ENCODE results near the gene RHOXF2B.

DNA sequence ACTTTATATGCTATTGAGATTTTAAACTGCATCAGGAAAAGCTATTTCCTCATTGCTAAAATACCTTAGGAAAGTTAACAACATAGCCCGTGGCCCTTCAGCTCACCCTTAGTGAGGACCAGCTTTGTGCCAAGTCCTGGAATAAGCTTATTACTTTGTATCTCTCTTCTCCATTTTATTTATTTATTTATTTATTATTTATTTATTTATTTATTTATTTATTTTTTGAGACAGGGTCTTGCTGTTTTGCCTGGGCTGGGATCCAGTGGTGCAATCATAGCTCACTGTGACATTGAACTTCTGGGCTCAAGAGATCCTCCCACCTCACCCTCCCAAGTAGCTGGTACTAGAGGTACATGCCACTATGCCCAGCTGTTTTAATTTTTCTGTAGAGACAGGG lies 31.9 kb upstream of the RHOXF2B start:
- TF ChIP-seq, protein P1, sequence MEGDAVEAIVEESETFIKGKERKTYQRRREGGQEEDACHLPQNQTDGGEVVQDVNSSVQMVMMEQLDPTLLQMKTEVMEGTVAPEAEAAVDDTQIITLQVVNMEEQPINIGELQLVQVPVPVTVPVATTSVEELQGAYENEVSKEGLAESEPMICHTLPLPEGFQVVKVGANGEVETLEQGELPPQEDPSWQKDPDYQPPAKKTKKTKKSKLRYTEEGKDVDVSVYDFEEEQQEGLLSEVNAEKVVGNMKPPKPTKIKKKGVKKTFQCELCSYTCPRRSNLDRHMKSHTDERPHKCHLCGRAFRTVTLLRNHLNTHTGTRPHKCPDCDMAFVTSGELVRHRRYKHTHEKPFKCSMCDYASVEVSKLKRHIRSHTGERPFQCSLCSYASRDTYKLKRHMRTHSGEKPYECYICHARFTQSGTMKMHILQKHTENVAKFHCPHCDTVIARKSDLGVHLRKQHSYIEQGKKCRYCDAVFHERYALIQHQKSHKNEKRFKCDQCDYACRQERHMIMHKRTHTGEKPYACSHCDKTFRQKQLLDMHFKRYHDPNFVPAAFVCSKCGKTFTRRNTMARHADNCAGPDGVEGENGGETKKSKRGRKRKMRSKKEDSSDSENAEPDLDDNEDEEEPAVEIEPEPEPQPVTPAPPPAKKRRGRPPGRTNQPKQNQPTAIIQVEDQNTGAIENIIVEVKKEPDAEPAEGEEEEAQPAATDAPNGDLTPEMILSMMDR (IDR thresholded peaks at IDR 0.05) = no peak
- TF ChIP-seq POLR2A (IDR thresholded peaks at IDR 0.05) (no peak), EP300 (IDR thresholded peaks at IDR 0.05) (no peak)
